ENCODE measurements around the gene FOXJ2.
"Not testable (repeated sequence)": the region's sequence is repeated elsewhere in the genome, so short reads cannot be mapped to it uniquely, and the experiment has no call there.

FOXJ2 gene

GRCh38 chr12:8071820-8072219 lies 39.3 kb downstream of the FOXJ2 start:
- not testable (repeated sequence) for DNase-seq

- no peak for DNase-seq
These were observed 43.4 kb downstream of the FOXJ2 start for GRCh38 chr12:8075935-8076334.

GRCh38 chr12:8076366-8076765 lies 43.9 kb downstream of the FOXJ2 start:
- no peak for DNase-seq

GRCh38 chr12:8077207-8077606 lies 44.7 kb downstream of the FOXJ2 start:
- no peak for DNase-seq

GRCh38 chr12:8078398-8078797 lies 45.9 kb downstream of the FOXJ2 start:
- peak; percentile 45 for DNase-seq

- DNase-seq: no peak
These were observed 46.4 kb downstream of the FOXJ2 start for GRCh38 chr12:8078916-8079315.

- DNase-seq: no peak
These were observed 47.6 kb downstream of the FOXJ2 start for GRCh38 chr12:8080120-8080519.

- no peak for DNase-seq
These were observed 48.9 kb downstream of the FOXJ2 start for GRCh38 chr12:8081251-8081920.

GRCh38 chr12:8082808-8083100 lies 50.2 kb downstream of the FOXJ2 start:
- DNase-seq: no peak

GRCh38 chr12:8084351-8084750 lies 51.8 kb downstream of the FOXJ2 start:
- not testable (repeated sequence) for DNase-seq

- no peak for DNase-seq
These were observed 55.1 kb downstream of the FOXJ2 start for GRCh38 chr12:8087666-8088065.

- DNase-seq: no peak
These were observed 56.1 kb downstream of the FOXJ2 start for GRCh38 chr12:8088574-8088973.

- not testable (repeated sequence) for DNase-seq
These were observed 56.8 kb downstream of the FOXJ2 start for GRCh38 chr12:8089277-8089676.

GRCh38 chr12:8089716-8090115 lies 57.2 kb downstream of the FOXJ2 start:
- DNase-seq: no peak

- DNase-seq: no peak
These were observed 60.8 kb downstream of the FOXJ2 start for GRCh38 chr12:8093291-8093690.

- no peak for DNase-seq
These were observed 63.9 kb downstream of the FOXJ2 start for GRCh38 chr12:8096281-8096915.

- DNase-seq: no peak
These were observed 66.7 kb downstream of the FOXJ2 start for GRCh38 chr12:8099235-8099634.

Measured in right hindlimb (tissue), 1 donor.